Mucosa of descending colon (tissue), 3 donors: ENCODE results near the gene SNX17. TPM values are rescaled to one million over a fixed set of nuclear protein-coding genes. Genes with fewer than 3 reads are reported as not detected.
"Not testable (repeated sequence)": the region's sequence is repeated elsewhere in the genome, so short reads cannot be mapped to it uniquely, and the experiment has no call there.

ENCODE experiments used
- ATAC-seq: fragments of 200-7000 bp; cut with Tn5 transposase; one replicate; pipeline ENCODE4 v1.9.1; 2020; ENCODE audit warnings: mild to moderate bottlenecking, moderate library complexity
- DNase-seq, 3 donors: peaks; one replicate each; pipeline ENCODE4 v3.0.0-alpha.2; 2020
- H3K36me3 ChIP-seq: fragments of 200-600 bp; one replicate; pipeline ENCODE4 v1.8.0; 2021; ENCODE audit warnings: low read depth, mild to moderate bottlenecking
- H3K4me1 ChIP-seq: fragments of 200-600 bp; one replicate; pipeline ENCODE4 v1.8.0; 2021; ENCODE audit warnings: low read depth, mild to moderate bottlenecking
- H3K4me3 ChIP-seq: fragments of 200-600 bp; one replicate; pipeline ENCODE4 v1.8.0; 2021; ENCODE audit warnings: mild to moderate bottlenecking
- H3K9me3 ChIP-seq: fragments of 200-600 bp; one replicate; pipeline ENCODE4 v1.8.0; 2021; ENCODE audit warnings: mild to moderate bottlenecking
- intact Hi-C, 2 donors: fragments of 100-400 bp; cut with DNase I in 1 of 2; cut with micrococcal nuclease in 1 of 2; formaldehyde crosslinking; loops; one replicate each; pipeline versions ENCODE4 v1.11.0 to v1.11.1; 2022; cut with DNase I, micrococcal nuclease
- total RNA-seq, 3 donors: library from RNA; stranded (reverse); fragmentation: NEBNext Ultra II Directional in 2 of 3; extraction: Animal tissue kit (Norgen Biotek cat#: 25700) in 2 of 3; gene quantifications; one replicate each; pipeline versions ENCODE4 v1.2.1 to v1.2.4, GENCODE V29; 2021 to 2023
- TF ChIP-seq, protein P1 (sequence below): fragments of 200-600 bp; IDR thresholded peaks from one replicate; pipeline ENCODE4 v1.8.0; 2022; ENCODE audit warnings: antibody characterized with exemption, mild to moderate bottlenecking
- donor health status: DM: no; HTN: no; CAD: no; lungs with moderate emphysema.
- donor health status: DM: no; HTN: no; CAD: no.
- donor health status: DM: no; HTN: yes; CAD: no.

SNX17 gene
- total RNA-seq, 3 donors from 2014 or later, result 85.5 to 94.4 (median 91.0) TPM

DNA sequence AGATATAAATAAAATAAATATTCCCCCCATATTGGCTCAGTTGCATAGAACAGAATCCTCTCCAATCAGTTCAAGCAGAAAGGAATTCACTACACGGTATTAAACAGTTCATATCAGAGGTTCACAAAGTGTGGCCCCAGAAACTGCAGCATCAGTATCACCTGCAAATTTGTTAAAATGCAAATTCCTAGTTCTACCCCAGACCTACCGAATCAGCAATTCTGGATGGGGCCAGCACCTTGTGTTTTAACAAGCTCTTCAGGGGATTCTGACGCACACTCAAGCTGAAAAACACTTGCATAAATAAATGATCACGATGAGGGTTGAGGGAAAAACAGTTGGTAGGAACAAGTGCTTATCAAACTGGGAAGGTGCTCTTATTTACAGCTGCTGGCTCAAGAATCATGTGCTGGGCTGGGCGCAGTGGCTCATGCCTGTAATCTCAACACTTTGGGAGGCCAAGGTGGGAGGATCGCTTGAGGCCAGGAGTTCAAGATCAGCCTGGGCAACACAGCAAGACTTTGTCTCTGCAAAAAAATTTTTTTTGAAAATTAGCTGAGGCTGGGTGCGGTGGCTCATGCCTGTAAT, 20.2 kb upstream of the SNX17 start:
- intact Hi-C loops, result no loop called here
- DNase-seq, result no peak

DNA sequence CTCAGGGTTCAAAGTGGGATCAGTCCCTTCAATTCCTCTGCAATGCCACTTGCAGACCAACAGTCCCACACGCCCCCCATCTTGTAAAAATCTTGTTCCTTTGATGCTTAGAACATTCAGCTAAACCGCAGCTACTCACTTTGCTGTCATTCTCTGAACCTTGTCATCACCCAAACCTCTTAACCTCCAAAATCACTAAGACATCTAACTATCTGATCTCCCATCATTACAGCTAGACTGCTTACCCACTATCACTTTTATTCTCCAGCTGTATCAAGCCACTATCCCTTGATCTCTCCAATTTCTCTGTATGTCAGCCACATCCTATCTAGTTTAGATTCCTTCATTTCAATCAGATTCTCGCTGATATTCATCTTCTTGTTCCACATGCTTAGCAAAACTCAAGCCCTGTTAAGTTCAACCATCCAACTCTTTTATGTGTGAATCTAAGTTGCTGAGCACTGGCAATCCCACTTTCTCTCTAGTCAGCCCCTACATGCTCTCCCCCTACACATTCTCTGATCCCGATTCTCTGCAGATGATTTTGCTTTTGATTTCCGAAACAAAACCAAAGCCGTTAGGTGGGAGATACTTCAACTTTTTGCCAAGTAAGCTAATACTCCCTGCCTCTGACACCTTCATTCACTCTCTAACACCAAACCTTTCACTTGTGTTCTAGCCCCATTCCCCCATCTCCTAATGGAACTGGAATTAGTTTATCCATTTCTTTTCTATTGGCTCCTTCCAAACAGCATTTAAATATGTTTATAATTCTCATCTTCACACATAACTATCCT, 18.4 kb upstream of the SNX17 start:
- TF ChIP-seq, protein P1, sequence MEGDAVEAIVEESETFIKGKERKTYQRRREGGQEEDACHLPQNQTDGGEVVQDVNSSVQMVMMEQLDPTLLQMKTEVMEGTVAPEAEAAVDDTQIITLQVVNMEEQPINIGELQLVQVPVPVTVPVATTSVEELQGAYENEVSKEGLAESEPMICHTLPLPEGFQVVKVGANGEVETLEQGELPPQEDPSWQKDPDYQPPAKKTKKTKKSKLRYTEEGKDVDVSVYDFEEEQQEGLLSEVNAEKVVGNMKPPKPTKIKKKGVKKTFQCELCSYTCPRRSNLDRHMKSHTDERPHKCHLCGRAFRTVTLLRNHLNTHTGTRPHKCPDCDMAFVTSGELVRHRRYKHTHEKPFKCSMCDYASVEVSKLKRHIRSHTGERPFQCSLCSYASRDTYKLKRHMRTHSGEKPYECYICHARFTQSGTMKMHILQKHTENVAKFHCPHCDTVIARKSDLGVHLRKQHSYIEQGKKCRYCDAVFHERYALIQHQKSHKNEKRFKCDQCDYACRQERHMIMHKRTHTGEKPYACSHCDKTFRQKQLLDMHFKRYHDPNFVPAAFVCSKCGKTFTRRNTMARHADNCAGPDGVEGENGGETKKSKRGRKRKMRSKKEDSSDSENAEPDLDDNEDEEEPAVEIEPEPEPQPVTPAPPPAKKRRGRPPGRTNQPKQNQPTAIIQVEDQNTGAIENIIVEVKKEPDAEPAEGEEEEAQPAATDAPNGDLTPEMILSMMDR, result no peak
- ATAC-seq, result no peak
- no peaks in the 10 kb centered on the region for H3K9me3 ChIP-seq
- intact Hi-C loops, result no loop called here
- DNase-seq, result no peak
- no peaks in the 10 kb centered on the region for H3K36me3 ChIP-seq
- H3K4me3 ChIP-seq, result no peak overlapping the region
- H3K4me1 ChIP-seq, result peaks cover 31% of the 10 kb centered on the region

More for the DNA sequence above, 20.2 kb upstream of the SNX17 start:
- TF ChIP-seq, protein P1, result no peak
- Histone ChIP-seq H3K36me3 (no peaks in the 10 kb centered on the region), H3K4me3 (no peak overlapping the region), H3K4me1 (peaks cover 25% of the 10 kb centered on the region), H3K9me3 (no peaks in the 10 kb centered on the region)
- no peak for ATAC-seq

DNA sequence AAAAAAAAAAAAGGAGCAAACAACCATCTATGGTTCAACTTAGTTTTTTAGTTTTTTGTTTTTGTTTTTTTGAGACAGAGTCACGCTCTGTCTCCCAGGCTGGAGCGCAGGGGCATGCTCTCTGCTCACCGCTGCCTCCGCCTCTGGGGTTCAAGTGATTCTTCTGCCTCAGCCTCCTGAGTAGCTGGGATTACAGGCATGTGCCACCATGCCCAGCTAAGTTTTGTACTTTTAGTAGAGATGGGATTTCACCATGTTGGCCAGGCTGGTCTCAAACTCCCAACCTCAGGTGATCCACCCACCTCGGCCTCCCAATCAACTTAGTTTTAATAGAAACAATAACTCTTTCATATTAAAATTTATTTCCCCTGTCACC, 17.0 kb upstream of the SNX17 start:
- intact Hi-C loops, H3K9me3 ChIP-seq, H3K36me3 ChIP-seq, H3K4me3 ChIP-seq, DNase-seq, ATAC-seq: not testable (repeated sequence)
- peaks cover 41% of the 10 kb centered on the region for H3K4me1 ChIP-seq

DNA sequence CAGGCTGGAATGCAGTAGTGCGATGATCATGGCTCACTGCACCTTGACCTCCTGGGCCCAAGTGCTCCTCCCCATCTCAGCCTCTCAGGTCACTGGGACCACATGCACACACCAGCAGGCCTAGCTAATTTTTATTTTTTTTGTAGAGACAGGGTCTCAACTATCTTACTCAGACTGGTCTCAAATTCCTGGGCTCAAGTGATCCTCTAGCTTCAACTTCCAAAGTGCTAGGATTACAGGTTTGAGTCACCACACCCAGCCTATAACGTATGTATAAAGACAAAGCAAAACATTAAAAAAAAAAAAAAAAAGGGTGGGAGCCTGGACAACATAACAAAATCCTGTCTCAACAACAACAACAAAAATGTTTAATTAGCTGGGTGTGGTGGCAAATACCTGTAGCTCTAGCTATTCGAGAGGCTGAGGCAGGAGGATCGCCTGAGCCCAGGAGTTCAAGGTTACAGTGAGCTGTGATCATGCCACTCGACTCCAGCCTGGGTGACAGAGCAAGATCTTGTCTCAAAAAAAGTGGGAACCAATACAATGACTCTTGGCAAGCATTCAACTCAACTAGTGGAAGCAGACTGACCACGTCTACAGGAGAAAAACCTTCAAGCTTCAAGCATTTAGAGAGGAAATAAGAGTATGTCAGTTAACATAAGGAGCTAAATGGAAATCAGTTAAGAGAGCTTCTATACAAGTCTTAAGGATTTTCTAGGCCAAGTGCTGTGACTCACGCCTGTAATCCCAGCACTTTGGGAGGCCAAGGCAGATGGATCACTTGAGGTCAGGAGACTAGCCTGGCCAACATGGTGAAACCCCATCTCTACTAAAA, 16.4 kb upstream of the SNX17 start:
- ATAC-seq (no peak), DNase-seq (no peak)
- intact Hi-C loops, result no loop called here
- Histone ChIP-seq H3K4me3 (no peak overlapping the region), H3K9me3 (no peaks in the 10 kb centered on the region), H3K36me3 (no peaks in the 10 kb centered on the region), H3K4me1 (peaks cover 41% of the 10 kb centered on the region)
- TF ChIP-seq, protein P1, result no peak

DNA sequence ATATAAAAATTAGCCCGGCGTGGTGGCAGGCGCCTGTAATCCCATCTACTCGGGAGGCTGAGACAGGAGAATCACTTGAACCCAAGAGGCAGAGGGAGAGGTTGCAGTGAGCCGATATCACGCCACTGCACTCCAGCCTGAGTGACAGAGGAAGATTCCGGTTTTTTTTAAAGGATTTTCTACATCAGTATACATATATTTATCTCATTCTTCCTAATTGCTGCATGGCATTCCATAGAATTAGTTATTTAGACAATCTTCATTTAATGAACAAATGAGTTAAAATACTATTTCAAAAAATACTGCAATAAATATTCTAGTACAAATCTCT, 15.9 kb upstream of the SNX17 start:
- intact Hi-C loops, result no loop called here
- Histone ChIP-seq H3K36me3 (no peaks in the 10 kb centered on the region), H3K4me3 (no peak overlapping the region), H3K9me3 (no peaks in the 10 kb centered on the region), H3K4me1 (peaks cover 41% of the 10 kb centered on the region)
- ATAC-seq (no peak), DNase-seq (no peak)
- TF ChIP-seq, protein P1, result no peak

DNA sequence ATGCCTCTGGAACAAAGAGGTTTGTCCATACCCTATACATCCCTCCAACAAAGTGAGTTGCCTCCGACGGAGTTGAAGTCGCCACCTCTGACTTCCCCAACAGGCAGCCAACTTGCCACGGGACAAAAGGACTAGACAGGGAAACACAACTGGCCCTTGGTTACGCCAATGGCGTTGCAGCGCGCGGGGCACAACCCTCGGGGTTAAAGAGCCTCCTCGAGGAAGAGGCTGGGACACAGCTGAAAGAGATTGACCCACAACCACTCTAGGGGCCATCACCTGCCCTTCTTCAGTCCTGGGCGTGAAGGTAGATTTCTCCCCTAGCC, 14.4 kb upstream of the SNX17 start:
- peak; percentile 74 to 83 (median 77) for DNase-seq

More for the DNA sequence above, 14.4 kb upstream of the SNX17 start:
- peak overlapping the region; percentile 49 for H3K4me3 ChIP-seq
- TF ChIP-seq, protein P1, result no peak
- peak; percentile 61 for ATAC-seq
- H3K4me1 ChIP-seq, result peaks cover 41% of the 10 kb centered on the region
- no peaks in the 10 kb centered on the region for H3K36me3 ChIP-seq
- intact Hi-C loops, result no loop called here
- H3K9me3 ChIP-seq, result no peaks in the 10 kb centered on the region
